C4-2B (cell line): ENCODE measurements around the gene CYTL1.

ENCODE experiments used
- CTCF ChIP-seq: fragments of 450-650 bp; conservative IDR thresholded peaks from 2 replicates; pipeline ENCODE4 v1.5.1; 2017; ENCODE audit warnings: mild to moderate bottlenecking
- ZFX ChIP-seq: fragments of 450-650 bp; IDR thresholded peaks from 2 replicates; pipeline ENCODE4 v1.6.1; 2017

GRCh38 chr4:4974727-4975126 is 44.5 kb downstream of the CYTL1 start:
- TF ChIP-seq CTCF = no peak
- no peak for TF ChIP-seq ZFX
